ENCODE measurements around the gene KAZN.

The KAZN gene

DNA sequence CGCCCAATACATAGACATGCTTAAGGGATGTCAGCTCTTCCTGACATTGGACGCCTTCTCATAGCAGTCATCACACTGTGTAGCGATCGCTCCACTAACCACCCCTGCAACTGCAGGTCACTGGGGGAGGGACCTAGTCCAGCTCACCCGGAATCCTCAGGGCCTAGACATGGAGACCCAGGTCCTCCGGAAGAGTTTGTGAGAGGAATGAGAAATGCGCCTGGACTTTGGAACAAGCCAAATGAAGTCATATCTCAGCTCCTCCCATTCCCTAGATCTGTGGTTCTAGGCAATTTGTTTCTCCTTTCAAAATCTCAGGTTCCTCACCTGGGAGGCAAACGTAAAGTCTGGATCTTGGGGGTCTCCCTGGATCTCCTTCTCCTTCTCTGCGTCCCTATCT is 253.3 kb downstream of the KAZN start:
- Histone ChIP-seq H3K4me1 (ENCODE audit: control insufficient read depth, insufficient read depth, low read length, unreplicated experiment) (no peaks in the 10 kb centered on the region), H3K27ac (ENCODE audit: low read depth, low read length) (no peak overlapping the region), H3K79me2 (ENCODE audit: control insufficient read depth, insufficient read depth, low read length, unreplicated experiment) (no peaks in the 10 kb centered on the region), H3K4me3 (ENCODE audit: low read depth, low read length) (no peak overlapping the region), H2AFZ (ENCODE audit: low read length, unreplicated experiment) (no peak overlapping the region), H3K27me3 (ENCODE audit: insufficient read depth, low read length) (peaks cover 7% of the 10 kb centered on the region), H3K36me3 (ENCODE audit: insufficient read depth, low read length) (no peaks in the 10 kb centered on the region)

DNA sequence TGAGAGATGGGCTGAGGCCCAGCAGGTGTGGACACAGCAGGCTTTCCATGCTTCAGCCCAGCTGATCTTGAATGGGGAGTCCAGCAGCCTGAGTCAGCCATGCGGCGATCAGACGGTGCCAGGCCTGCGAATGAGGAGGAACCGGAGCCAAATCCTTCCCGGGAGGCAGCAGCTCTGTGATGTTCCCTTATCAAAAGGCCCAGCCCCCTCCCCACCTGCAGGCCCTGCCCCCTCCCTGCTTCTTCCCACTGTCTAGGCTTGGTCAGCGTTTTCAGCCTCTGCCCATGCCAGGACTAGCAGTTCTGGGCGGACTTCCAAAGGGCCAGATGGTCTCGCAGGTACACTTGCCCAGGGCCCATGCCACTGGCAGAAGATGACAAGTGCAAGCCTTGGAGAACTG is 253.8 kb downstream of the KAZN start:
- H3K4me3 ChIP-seq (ENCODE audit: low read depth, low read length), result no peak overlapping the region
- H3K79me2 ChIP-seq (ENCODE audit: control insufficient read depth, insufficient read depth, low read length, unreplicated experiment), result no peaks in the 10 kb centered on the region
- no peaks in the 10 kb centered on the region for H3K36me3 ChIP-seq (ENCODE audit: insufficient read depth, low read length)

DNA sequence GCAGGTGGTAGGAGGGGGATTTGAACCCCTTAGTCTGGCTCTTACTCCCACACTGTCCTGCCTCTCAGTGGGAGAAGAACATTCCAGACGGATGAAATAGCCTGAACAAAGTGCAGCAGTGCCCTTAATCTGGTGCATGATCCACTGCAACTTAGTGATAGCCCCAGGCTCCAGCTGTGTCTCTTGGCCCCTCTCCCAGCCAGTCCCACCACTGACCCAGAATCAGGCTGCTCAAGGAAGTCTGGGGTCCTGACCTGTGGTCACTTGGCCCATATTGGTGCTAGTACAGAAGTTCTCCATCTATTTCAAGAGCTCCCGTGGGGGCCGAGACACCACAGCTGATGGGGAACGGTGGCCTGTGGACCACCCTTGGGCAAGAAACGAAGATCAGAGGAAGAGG is 255.0 kb downstream of the KAZN start:
- Histone ChIP-seq H2AFZ (ENCODE audit: low read length, unreplicated experiment) (no peak overlapping the region), H3K27ac (ENCODE audit: low read depth, low read length) (no peak overlapping the region), H3K4me3 (ENCODE audit: low read depth, low read length) (no peak overlapping the region), H3K36me3 (ENCODE audit: insufficient read depth, low read length) (no peaks in the 10 kb centered on the region), H3K27me3 (ENCODE audit: insufficient read depth, low read length) (peaks cover 7% of the 10 kb centered on the region), H3K4me1 (ENCODE audit: control insufficient read depth, insufficient read depth, low read length, unreplicated experiment) (no peaks in the 10 kb centered on the region), H3K79me2 (ENCODE audit: control insufficient read depth, insufficient read depth, low read length, unreplicated experiment) (no peaks in the 10 kb centered on the region)

More for the DNA sequence above, 253.8 kb downstream of the KAZN start:
- peaks cover 7% of the 10 kb centered on the region for H3K27me3 ChIP-seq (ENCODE audit: insufficient read depth, low read length)
- no peaks in the 10 kb centered on the region for H3K4me1 ChIP-seq (ENCODE audit: control insufficient read depth, insufficient read depth, low read length, unreplicated experiment)
- H2AFZ ChIP-seq (ENCODE audit: low read length, unreplicated experiment), result no peak overlapping the region
- H3K27ac ChIP-seq (ENCODE audit: low read depth, low read length), result no peak overlapping the region

DNA sequence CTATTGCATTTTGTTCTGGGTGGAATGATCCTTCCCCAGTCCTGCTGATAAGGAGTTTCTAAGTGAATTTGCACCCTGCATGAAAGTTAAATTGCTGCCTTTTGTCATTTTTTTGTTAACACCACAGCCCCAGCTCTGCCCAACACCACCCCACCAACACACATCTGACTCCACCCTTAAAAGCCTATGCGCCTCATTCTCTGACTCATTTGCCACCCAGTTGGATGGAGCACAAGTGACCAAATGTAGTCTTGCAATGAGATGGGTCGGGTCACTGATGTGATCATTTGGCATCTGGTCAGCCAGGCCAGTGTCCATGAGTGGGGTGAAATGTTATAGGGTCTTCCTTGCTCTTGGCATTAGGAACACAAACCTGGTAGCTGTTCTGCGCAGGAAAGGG is 256.8 kb downstream of the KAZN start:
- H3K4me1 ChIP-seq (ENCODE audit: control insufficient read depth, insufficient read depth, low read length, unreplicated experiment), result no peaks in the 10 kb centered on the region
- H3K27me3 ChIP-seq (ENCODE audit: insufficient read depth, low read length), result peaks cover 7% of the 10 kb centered on the region
- no peak overlapping the region for H3K4me3 ChIP-seq (ENCODE audit: low read depth, low read length)
- H3K27ac ChIP-seq (ENCODE audit: low read depth, low read length), result no peak overlapping the region
- no peaks in the 10 kb centered on the region for H3K36me3 ChIP-seq (ENCODE audit: insufficient read depth, low read length)
- no peaks in the 10 kb centered on the region for H3K79me2 ChIP-seq (ENCODE audit: control insufficient read depth, insufficient read depth, low read length, unreplicated experiment)
- no peak overlapping the region for H2AFZ ChIP-seq (ENCODE audit: low read length, unreplicated experiment)

DNA sequence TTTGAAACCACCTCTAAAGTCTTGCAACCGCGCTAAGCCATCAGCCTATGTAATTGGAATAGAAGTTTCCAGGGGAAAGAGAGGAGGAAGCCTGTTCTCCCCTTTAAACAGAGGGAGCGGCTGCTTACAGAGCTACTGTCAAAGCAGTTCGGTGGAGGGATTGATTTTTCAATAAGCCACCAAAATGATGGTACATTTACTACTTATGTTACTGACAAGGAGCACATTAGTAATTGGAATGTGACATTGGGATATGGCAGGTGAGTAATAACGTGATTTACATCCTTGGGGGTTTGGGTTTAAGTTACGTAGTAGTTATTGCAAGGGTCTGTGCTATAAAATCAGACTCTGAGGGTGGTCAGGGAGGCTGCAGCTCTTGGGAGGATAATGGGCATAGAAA is 257.3 kb downstream of the KAZN start:
- Histone ChIP-seq H3K27me3 (ENCODE audit: insufficient read depth, low read length) (peaks cover 7% of the 10 kb centered on the region), H3K79me2 (ENCODE audit: control insufficient read depth, insufficient read depth, low read length, unreplicated experiment) (no peaks in the 10 kb centered on the region), H2AFZ (ENCODE audit: low read length, unreplicated experiment) (no peak overlapping the region), H3K27ac (ENCODE audit: low read depth, low read length) (no peak overlapping the region), H3K36me3 (ENCODE audit: insufficient read depth, low read length) (no peaks in the 10 kb centered on the region), H3K4me3 (ENCODE audit: low read depth, low read length) (no peak overlapping the region), H3K4me1 (ENCODE audit: control insufficient read depth, insufficient read depth, low read length, unreplicated experiment) (no peaks in the 10 kb centered on the region)

DNA sequence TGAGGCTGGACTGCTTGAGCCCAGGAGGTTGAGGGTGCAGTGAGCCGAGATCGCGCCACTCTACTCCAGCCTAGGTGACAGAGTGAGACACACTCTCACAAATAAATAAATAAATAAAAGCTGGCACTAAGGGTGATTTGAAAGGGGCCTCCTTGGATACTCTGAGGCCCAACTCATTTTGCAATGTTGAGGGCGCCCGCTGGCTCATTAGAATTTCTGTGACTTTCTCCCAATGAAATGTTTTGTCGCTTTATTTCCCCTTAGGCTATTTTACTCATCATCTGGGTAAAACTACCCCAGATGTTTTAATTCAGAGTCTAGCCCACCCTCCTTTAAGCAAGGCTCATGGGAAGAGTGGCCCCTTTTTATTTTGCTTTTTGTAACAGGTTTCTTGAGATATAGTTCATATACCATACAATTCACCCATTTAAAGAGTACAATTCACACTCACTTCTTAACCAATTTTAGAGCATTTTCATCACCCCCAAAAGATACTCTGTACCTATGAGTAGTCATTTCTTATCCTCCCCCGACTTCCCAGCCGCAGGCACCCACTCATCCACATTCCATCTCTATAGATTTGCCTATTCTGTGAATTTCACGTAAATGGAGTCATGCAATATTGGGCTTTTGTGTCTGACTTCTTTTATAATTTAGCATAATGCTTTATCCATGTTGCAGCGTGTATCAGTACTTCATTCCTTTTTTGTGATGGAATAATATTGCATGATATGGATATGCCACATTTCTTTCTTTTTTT is 259.1 kb downstream of the KAZN start:
- Histone ChIP-seq H3K27ac (ENCODE audit: low read depth, low read length) (no peak overlapping the region), H3K79me2 (ENCODE audit: control insufficient read depth, insufficient read depth, low read length, unreplicated experiment) (no peaks in the 10 kb centered on the region), H3K27me3 (ENCODE audit: insufficient read depth, low read length) (peaks cover 9% of the 10 kb centered on the region), H3K4me3 (ENCODE audit: low read depth, low read length) (no peak overlapping the region), H2AFZ (ENCODE audit: low read length, unreplicated experiment) (no peak overlapping the region), H3K4me1 (ENCODE audit: control insufficient read depth, insufficient read depth, low read length, unreplicated experiment) (no peaks in the 10 kb centered on the region), H3K36me3 (ENCODE audit: insufficient read depth, low read length) (no peaks in the 10 kb centered on the region)

DNA sequence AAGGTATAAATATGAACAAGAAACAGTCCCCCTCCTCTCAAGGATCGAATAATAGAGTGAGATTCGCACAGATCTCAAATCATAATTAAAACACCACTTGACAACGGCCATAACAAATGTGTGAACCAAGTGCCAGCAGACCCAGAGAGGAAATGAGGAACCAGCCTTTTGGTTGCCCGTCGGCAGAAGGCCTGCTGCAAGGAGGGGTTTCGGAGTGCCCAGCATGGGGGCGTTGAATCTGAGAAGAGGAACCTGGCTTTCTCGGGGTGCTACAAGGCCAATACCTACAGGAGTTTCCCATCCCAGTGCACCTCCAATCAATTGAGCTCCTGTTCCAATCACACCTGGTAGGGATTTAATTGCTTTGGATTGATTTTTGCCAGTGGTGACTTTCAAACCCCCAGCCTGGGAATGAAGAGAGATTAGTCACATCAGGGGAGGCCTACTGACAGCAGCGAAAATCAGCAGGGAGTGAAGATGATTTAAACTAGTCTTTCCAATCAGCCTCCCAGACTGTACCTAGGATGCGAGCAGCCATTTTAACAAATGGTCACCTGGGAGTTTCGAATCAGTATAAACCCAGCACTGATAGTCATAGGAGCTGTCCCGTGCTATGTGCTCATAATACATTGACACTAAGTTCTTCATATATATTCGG is 263.8 kb downstream of the KAZN start:
- Histone ChIP-seq H3K36me3 (ENCODE audit: insufficient read depth, low read length) (no peaks in the 10 kb centered on the region), H3K4me1 (ENCODE audit: control insufficient read depth, insufficient read depth, low read length, unreplicated experiment) (no peaks in the 10 kb centered on the region), H2AFZ (ENCODE audit: low read length, unreplicated experiment) (no peak overlapping the region), H3K4me3 (ENCODE audit: low read depth, low read length) (no peak overlapping the region), H3K79me2 (ENCODE audit: control insufficient read depth, insufficient read depth, low read length, unreplicated experiment) (no peaks in the 10 kb centered on the region), H3K27ac (ENCODE audit: low read depth, low read length) (no peak overlapping the region), H3K27me3 (ENCODE audit: insufficient read depth, low read length) (peaks cover 9% of the 10 kb centered on the region; the same call in 1 of the 2 replicates)

DNA sequence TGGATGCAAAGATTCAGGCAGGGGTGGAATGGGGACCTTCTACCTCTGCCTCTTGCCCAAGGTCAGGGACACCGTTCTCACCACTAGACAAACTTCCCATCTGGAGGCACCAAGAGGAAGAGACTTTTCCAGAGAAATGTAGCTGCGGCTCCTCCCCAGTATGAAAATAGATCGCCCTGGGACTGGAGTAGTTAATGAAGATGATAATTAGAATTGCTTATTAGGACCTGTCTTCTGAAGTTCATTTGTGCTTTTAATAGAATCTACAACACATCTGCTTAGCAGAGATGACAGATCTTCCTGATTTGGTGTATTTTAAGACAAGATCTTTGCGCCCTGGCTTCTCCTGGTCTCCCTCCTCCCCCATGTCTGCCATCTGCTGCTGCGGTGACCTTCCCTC is 266.6 kb downstream of the KAZN start:
- Histone ChIP-seq H3K27ac (ENCODE audit: low read depth, low read length) (no peak overlapping the region), H3K4me1 (ENCODE audit: control insufficient read depth, insufficient read depth, low read length, unreplicated experiment) (no peaks in the 10 kb centered on the region), H3K36me3 (ENCODE audit: insufficient read depth, low read length) (no peaks in the 10 kb centered on the region), H2AFZ (ENCODE audit: low read length, unreplicated experiment) (no peak overlapping the region), H3K4me3 (ENCODE audit: low read depth, low read length) (no peak overlapping the region), H3K27me3 (ENCODE audit: insufficient read depth, low read length) (peaks cover 9% of the 10 kb centered on the region; the same call in 1 of the 2 replicates), H3K79me2 (ENCODE audit: control insufficient read depth, insufficient read depth, low read length, unreplicated experiment) (no peaks in the 10 kb centered on the region)

DNA sequence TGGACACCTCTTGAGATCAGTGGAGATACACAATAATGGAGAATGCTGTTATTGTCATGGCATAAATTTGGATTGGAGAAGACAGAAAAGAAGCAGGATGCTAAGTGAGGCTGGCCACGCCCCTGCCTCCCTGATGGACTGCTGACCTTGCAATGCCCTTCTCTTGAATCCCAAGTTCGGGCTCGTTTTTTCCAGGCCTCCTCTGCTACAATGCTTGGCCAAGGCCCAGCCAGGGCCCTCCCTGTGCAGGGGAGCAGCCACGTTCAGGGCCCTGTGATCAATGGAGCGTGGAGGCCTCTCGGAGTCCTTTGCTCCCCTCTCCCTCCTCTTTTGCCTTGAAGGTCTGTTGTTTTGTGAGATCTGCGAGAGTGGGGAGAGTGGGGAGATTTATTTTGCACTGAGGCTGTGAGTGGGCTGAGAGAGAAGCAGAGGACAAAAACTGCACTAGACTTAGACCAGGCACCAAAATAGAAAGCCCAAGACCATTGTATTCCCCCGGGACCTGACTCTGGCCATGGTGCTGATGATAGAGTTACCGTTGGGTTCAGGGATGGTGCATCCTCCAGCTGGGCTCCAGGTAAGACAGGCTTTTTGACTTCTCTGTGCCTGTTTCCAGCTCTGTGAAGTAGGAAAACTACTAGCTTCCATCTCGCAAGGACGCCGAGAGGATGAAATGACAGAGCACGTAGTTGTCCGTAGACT is 268.6 kb downstream of the KAZN start:
- Histone ChIP-seq H3K4me3 (ENCODE audit: low read depth, low read length) (no peak overlapping the region), H3K79me2 (ENCODE audit: control insufficient read depth, insufficient read depth, low read length, unreplicated experiment) (no peaks in the 10 kb centered on the region), H3K4me1 (ENCODE audit: control insufficient read depth, insufficient read depth, low read length, unreplicated experiment) (no peaks in the 10 kb centered on the region), H3K27ac (ENCODE audit: low read depth, low read length) (no peak overlapping the region), H3K27me3 (ENCODE audit: insufficient read depth, low read length) (peaks cover 7% of the 10 kb centered on the region; the same call in 1 of the 2 replicates), H2AFZ (ENCODE audit: low read length, unreplicated experiment) (no peak overlapping the region), H3K36me3 (ENCODE audit: insufficient read depth, low read length) (no peaks in the 10 kb centered on the region)

DNA sequence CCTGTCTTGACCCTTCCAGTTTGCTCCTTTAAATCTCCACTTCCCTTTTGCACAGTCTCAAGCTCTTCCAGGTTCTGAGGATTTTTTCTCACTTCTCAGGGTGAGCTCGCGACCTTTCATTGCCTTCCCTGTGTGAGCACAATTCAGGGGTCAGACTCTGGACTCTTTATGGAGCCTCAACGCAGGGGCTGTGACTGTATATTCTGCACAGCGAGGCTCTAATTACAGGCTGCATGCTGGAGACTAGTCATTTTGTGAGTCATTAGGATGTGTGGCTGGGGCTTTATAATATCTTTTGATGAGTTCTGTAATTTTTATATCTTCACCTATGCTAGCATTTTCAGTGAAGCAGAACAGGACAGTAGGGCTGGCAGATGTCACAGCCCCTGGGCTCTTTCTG is 270.7 kb downstream of the KAZN start:
- Histone ChIP-seq H3K4me3 (ENCODE audit: low read depth, low read length) (no peak overlapping the region), H3K79me2 (ENCODE audit: control insufficient read depth, insufficient read depth, low read length, unreplicated experiment) (no peaks in the 10 kb centered on the region), H3K36me3 (ENCODE audit: insufficient read depth, low read length) (no peaks in the 10 kb centered on the region), H3K4me1 (ENCODE audit: control insufficient read depth, insufficient read depth, low read length, unreplicated experiment) (no peaks in the 10 kb centered on the region), H3K27ac (ENCODE audit: low read depth, low read length) (no peak overlapping the region), H3K27me3 (ENCODE audit: insufficient read depth, low read length) (peaks cover 11% of the 10 kb centered on the region; the same call in 1 of the 2 replicates), H2AFZ (ENCODE audit: low read length, unreplicated experiment) (no peak overlapping the region)

Data from ACC112 (cell line).